ENCODE measurements around the gene AKIRIN1.
"Not testable (repeated sequence)": the region's sequence is repeated elsewhere in the genome, so short reads cannot be mapped to it uniquely, and the experiment has no call there.

AKIRIN1 gene

DNA sequence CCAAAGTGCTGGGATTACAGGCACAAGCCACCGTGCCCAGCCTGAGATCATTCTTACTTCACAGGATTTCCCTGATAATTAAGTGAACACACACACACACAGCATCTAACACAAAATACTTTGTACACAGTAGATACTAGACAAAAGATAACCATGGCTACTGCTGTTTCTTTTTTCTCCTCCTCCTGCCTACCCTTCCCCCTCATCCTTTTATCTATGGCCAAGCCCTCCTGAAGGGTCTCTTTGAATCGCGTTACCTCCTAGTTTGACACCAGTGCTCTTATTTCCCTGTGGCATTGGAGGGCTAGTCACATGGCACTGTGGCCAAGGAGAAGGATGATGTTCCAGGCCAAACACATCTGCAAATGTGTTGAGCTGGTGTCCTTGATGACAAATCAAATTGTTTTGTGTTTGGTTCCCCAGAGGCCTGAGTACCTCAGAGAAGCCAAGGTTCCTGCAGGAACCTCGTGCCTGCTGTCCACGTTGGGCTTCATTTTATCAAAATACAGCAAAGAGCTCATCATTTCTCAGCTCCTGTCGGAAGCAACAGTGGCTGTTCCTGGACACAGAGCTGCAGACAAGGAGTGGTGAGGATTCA lies 55.6 kb downstream of the AKIRIN1 start:
- no peak for DNase-seq (ENCODE audit: low read depth)

DNA sequence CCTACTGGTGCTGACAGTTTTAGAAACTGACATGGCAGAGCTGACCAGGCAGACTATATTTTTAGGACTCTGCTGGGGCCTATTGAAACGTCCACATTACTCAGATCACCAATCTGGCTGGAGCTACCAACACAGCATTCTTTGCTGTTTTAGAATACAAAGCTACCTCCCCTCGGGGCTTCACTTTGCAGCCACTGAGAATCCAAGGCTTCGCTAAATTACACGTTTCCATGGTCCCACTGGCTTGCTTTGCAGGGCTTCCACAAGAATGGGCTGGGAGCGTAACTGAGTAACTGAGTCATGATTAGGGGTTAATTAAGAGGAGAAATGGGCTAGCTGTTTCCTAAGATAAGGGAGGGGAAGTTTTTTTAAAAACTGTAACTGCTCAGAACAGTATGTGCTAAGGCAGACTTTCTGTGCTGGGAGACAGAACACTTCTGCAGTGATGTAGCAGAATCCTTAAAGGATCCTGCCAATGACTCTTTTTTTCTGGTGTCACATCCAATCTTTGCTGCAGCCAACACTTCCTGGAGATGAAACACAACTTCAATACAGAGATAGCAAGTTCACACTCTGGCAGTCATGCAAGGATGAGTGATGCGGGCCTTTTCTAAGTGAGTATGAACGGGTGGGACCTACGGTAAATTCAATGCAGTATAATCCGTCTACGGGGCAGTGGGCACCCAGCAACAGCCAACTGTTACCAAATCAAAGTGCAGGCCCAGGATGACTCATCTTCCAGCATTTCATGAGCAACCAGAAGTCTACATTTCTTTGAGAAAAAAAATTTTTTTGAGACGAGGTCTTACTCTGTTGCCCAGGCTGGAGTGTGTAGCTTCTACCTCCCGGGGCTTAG lies 56.5 kb downstream of the AKIRIN1 start:
- no peak for DNase-seq (ENCODE audit: low read depth)

DNA sequence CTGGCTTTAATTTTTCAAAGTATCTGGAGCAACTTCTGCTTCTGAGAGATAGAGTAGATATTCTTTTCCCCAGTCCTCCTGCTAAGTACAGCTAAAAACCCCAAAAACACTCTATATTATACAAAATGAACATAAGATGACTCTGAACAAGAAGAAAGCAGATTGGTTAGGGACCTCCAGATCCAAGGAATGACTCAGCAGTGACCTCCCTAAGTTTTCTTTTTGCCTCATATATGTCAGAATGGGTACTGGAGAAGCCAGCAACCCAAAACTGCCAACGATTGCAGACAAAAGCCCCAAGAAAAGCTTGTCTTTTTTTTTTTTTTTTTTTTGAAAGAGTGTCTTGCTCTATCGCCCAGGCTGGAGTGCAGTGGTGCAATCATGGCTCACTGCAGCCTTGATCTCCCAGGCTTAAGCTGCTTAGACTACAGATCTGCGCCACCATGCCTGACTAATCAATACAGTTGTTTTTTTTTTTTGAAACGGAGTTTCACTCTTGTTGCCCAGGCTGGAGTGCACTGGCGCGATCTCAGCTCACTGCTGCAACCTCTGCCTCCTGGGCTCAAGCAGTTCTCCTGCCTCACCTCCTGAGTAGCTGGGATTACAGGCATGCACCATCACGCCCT lies 57.8 kb downstream of the AKIRIN1 start:
- DNase-seq (ENCODE audit: low read depth), result no peak

DNA sequence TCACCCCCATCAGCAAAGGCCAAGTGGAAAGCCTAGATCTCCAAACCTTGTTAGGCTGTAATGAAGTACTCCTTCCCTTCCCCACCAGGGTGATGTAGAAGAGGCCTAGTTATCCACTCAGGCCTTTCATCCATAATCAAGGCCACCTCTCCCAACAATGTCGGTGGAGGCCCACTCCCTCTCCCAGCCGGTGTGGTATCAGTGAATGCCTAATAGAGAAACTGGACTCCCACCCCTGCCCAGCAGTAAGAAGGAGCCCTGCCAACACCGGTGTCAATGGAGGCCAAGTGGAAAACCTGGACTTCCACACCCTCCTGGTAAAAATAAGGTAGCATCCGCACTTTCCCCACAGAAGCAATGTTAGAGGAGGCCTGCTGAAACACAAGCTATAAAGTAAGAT lies 58.9 kb downstream of the AKIRIN1 start:
- DNase-seq (ENCODE audit: low read depth), result no peak

DNA sequence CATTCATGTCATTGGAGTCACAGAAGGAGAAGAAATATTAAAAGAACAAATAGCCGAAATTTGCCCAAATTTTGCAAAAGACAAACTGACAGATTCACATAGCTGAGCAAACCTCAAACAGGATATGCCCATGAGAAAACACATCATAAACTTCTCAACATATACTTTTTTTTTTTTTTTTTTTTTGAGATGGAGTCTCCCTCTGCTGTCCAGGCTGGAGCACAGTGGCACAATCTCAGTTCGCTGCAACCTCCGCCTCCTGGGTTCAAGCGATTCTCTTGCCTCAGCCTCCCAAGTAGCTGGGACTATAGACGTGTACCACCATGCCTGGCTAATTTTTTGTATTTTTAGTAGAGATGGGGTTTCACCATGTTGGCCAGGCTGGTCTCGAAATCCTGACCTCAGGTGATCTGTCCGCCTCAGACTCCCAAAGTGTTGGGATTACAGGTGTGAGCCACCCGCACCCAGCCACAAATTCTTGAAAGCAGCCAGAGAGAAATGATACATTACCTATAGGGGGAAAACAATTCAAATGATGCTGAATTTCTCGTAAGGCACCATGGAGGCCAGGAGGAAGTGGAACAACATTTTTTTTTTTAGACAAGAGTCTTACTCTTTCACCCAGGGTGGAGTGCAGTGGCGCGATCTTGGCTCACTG lies 60.2 kb downstream of the AKIRIN1 start:
- not testable (repeated sequence) for DNase-seq (ENCODE audit: low read depth)

DNA sequence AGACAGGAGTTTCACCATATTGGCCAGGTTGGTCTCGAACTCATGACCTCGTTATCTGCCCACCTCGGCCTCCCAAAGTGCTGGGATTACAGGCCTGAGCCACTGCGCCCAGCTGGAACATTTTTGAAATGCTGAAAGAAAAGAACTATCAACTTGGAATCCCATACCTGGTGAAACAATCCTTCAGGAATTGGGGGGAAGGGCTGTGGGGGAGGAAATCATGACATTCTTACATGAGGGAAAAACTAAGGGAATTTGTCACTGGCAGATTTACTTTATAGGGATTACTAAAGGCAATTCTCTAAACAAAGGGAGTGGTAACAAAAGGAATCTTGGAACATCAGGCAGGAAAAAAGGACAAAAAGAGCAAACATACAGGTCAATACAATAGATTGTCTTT lies 60.9 kb downstream of the AKIRIN1 start:
- DNase-seq (ENCODE audit: low read depth), result no peak

DNA sequence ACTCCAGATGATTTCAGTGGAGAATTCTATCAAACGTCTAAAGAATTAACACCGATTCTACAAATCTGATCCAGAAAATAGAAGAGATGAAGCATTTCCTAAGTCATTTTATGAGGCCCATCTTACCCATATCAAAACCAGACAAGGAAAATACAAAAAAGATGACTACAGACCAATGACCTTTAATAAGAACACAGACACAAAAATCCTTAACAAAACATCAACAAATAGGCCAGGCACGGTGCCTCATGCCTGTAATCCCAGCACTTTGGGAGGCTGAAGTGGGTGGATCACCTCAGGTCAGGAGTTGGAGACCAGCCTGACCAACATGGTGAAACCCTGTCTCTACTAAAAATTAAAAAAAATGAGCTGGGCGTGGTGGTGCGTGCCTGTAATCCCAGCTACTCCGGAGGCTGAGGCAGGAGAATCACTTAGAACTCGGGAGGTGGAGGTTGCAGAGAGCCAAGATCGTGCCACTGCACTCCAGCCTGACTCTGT lies 64.2 kb downstream of the AKIRIN1 start:
- DNase-seq (ENCODE audit: low read depth), result not testable (repeated sequence)

Data from activated gamma-delta T cell treated with anti-CD3 and anti-CD28 coated beads, Interleukin-2, amount 50 U/mL, for 16 hours (primary cell).